ENCODE data around the gene IL1R1. TPM values are rescaled to one million over a fixed set of nuclear protein-coding genes. Genes with fewer than 3 reads are reported as not detected.

IL1R1 gene
- total and polyA plus RNA-seq, 10 of the 15 experiments (the other 5 are each of a cell fraction or from before 2014, with no cell fraction given), result 0.17 to 13.2 (median 0.53) TPM

DNA sequence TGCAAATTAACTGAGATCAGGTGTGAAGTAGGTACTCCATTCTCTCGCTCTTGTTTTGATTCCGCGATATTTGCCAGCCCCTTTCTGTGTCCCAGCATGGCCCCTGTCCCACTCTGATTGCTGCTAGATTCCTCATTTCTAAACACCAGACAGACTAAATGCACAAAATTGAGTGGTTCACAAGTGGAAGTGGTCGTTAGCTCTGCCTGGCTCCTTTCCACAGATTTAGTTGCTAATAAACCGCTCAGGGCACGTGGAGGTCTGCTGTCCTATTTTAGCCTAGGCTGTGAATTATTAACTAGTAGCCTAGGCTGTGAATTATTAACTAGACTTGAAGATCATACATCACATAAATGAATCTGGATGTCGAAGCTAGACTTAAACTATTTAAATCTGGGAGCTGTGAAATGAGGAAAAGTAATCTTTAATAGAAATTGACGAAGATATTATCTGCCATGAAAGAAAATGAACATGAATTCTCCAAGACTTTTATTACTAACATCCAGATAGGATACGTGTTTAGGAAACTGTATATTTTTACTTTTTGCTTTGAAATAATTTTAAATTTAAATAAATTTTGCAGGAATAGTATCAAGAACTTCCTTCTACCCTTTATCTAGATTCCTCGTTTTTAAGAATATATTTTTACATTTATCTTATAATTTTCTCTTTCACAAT lies 48.0 kb downstream of the IL1R1 start:
- Histone ChIP-seq H3K9ac (ENCODE audit: control insufficient read depth, insufficient read depth, low read length) (no peak overlapping the region), H4K20me1 (ENCODE audit: control insufficient read depth, insufficient read depth) (no peaks in the 10 kb centered on the region), H3K4me3 (no peak overlapping the region), H2AFZ (ENCODE audit: control insufficient read depth, low read depth, low read length) (no peak overlapping the region), H3K27ac (ENCODE audit: control insufficient read depth, insufficient read depth) (no peak overlapping the region), H3K27me3 (replicated peaks in 1 of 2; ENCODE audit: control insufficient read depth in 2 of 2, insufficient read depth in 2 of 2, low read length in 1 of 2) (no peaks in the 10 kb centered on the region; a peak in 2 of 4 replicates), H3K4me2 (ENCODE audit: control insufficient read depth, insufficient read depth) (no peak overlapping the region), H3K4me1 (ENCODE audit: control insufficient read depth, insufficient read depth, low read length) (no peaks in the 10 kb centered on the region), H3K79me2 (ENCODE audit: control insufficient read depth, insufficient read depth, low read length) (no peaks in the 10 kb centered on the region), H3K9me3 (replicated peaks; ENCODE audit: control insufficient read depth, insufficient read depth, low read length) (no peaks in the 10 kb centered on the region; the same call in 2 of the 3 replicates), H3K36me3 (ENCODE audit: control insufficient read depth in 2 of 2, insufficient read depth in 2 of 2, low read length in 1 of 2) (no peaks in the 10 kb centered on the region)
- intact Hi-C loops (cut with micrococcal nuclease; ENCODE audit: unreplicated experiment) (no loop called here), in situ Hi-C loops (cut with MboI) (no loop called here)
- no peak for DNase-seq (ENCODE audit: low read depth, low spot score)
- no peak for ATAC-seq
- SMC1A ChIA-PET (ENCODE audit: uncharacterized antibody, unreplicated experiment), result interaction anchor here (1.2 to 1.5 kb wide), 3 partner anchors 44 to 170 kb away, joined by 3 read pairs; no protein-coding TSS in a partner anchor
- CTCF ChIA-PET, result no interaction called here
- BruUV-seq (replicated peaks), result no TSS peak
- no peak for FAIRE-seq
- peak in 1 of 2 experiments; percentile 9; a peak in 1 of 4 replicates for TF ChIP-seq BHLHE40 (IDR thresholded peaks at IDR 0.05; ENCODE audit: borderline replicate concordance in 1 of 2, low read depth in 2 of 2, low read length in 1 of 2)
- no peak for TF ChIP-seq SMC3 (IDR thresholded peaks at IDR 0.05; ENCODE audit: borderline replicate concordance, low read length)
- WGBS (ENCODE audit: insufficient coverage, insufficient replicate concordance, low lambda C conversion rate, missing lambda C conversion rate), result 29% methylated on average over 10 of the region's 10 CpGs
- RAD21 ChIA-PET (ENCODE audit: unreplicated experiment), result interaction anchor here (0.9 kb wide), 1 partner anchor 50 kb away, joined by 3 read pairs; no protein-coding TSS in a partner anchor
- POLR2A ChIA-PET, result no interaction called here

DNA sequence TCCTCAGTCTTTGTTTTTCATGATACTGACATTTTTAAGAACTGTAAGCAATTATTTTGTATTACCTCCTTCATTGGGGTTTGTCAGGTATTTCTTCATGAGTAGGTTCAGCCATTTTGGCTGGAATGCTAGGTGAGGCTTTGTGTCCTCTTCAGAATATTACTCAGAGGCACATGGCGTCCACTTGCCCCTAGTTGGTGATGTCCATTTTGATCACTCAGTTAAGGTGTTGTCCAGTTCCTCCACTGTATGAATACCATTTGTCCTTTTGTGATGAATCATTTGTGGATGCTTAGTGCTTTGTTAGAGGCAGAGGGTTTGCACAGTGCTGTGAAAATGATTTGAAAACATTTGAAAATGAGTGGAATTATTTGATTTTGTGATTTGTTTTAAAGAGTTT lies 49.0 kb downstream of the IL1R1 start:
- H3K27me3 ChIP-seq (replicated peaks in 1 of 2; ENCODE audit: control insufficient read depth in 2 of 2, insufficient read depth in 2 of 2, low read length in 1 of 2), result no peaks in the 10 kb centered on the region; a peak in 2 of 4 replicates
- no peak overlapping the region for H3K4me2 ChIP-seq (ENCODE audit: control insufficient read depth, insufficient read depth)
- H4K20me1 ChIP-seq (ENCODE audit: control insufficient read depth, insufficient read depth), result no peaks in the 10 kb centered on the region
- in situ Hi-C loops (cut with MboI) (no loop called here), intact Hi-C loops (cut with micrococcal nuclease; ENCODE audit: unreplicated experiment) (no loop called here)
- POLR2A ChIA-PET, result no interaction called here
- H3K79me2 ChIP-seq (ENCODE audit: control insufficient read depth, insufficient read depth, low read length), result no peaks in the 10 kb centered on the region
- H3K9ac ChIP-seq (ENCODE audit: control insufficient read depth, insufficient read depth, low read length), result no peak overlapping the region
- DNase-seq (ENCODE audit: low read depth, low spot score) (no peak), ATAC-seq (no peak), FAIRE-seq (no peak)
- no peak overlapping the region for H3K27ac ChIP-seq (ENCODE audit: control insufficient read depth, insufficient read depth)
- H3K36me3 ChIP-seq (ENCODE audit: control insufficient read depth in 2 of 2, insufficient read depth in 2 of 2, low read length in 1 of 2), result no peaks in the 10 kb centered on the region
- H3K4me3 ChIP-seq, result no peak overlapping the region
- WGBS (ENCODE audit: insufficient coverage, insufficient replicate concordance, low lambda C conversion rate, missing lambda C conversion rate), result 0% methylated on average over 1 of the region's 1 CpG
- no peaks in the 10 kb centered on the region for H3K4me1 ChIP-seq (ENCODE audit: control insufficient read depth, insufficient read depth, low read length)
- SMC1A ChIA-PET (ENCODE audit: uncharacterized antibody, unreplicated experiment), result no interaction called here
- CTCF ChIA-PET, result no interaction called here
- RAD21 ChIA-PET (ENCODE audit: unreplicated experiment), result no interaction called here
- H3K9me3 ChIP-seq (replicated peaks; ENCODE audit: control insufficient read depth, insufficient read depth, low read length), result no peaks in the 10 kb centered on the region; the same call in 2 of the 3 replicates
- BruUV-seq (replicated peaks), result no TSS peak
- no peak overlapping the region for H2AFZ ChIP-seq (ENCODE audit: control insufficient read depth, low read depth, low read length)
- no peak for TF ChIP-seq ATF7 (IDR thresholded peaks at IDR 0.05; ENCODE audit: low read depth)
- no peak for TF ChIP-seq CEBPZ (IDR thresholded peaks at IDR 0.05; ENCODE audit: low read depth, low read length)
- TF ChIP-seq CHD1 (IDR thresholded peaks at IDR 0.05; ENCODE audit: low read depth, low read length), result no peak
- no peak for TF ChIP-seq TAF1 (IDR thresholded peaks at IDR 0.05; ENCODE audit: borderline replicate concordance, low read depth, low read length)
- TF ChIP-seq, protein P1, sequence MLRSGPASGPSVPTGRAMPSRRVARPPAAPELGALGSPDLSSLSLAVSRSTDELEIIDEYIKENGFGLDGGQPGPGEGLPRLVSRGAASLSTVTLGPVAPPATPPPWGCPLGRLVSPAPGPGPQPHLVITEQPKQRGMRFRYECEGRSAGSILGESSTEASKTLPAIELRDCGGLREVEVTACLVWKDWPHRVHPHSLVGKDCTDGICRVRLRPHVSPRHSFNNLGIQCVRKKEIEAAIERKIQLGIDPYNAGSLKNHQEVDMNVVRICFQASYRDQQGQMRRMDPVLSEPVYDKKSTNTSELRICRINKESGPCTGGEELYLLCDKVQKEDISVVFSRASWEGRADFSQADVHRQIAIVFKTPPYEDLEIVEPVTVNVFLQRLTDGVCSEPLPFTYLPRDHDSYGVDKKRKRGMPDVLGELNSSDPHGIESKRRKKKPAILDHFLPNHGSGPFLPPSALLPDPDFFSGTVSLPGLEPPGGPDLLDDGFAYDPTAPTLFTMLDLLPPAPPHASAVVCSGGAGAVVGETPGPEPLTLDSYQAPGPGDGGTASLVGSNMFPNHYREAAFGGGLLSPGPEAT (IDR thresholded peaks at IDR 0.05; ENCODE audit: low read depth), result no peak
- no peak for TF ChIP-seq NFIC (IDR thresholded peaks at IDR 0.05; ENCODE audit: low read depth, low read length)
- TF ChIP-seq, protein P2, sequence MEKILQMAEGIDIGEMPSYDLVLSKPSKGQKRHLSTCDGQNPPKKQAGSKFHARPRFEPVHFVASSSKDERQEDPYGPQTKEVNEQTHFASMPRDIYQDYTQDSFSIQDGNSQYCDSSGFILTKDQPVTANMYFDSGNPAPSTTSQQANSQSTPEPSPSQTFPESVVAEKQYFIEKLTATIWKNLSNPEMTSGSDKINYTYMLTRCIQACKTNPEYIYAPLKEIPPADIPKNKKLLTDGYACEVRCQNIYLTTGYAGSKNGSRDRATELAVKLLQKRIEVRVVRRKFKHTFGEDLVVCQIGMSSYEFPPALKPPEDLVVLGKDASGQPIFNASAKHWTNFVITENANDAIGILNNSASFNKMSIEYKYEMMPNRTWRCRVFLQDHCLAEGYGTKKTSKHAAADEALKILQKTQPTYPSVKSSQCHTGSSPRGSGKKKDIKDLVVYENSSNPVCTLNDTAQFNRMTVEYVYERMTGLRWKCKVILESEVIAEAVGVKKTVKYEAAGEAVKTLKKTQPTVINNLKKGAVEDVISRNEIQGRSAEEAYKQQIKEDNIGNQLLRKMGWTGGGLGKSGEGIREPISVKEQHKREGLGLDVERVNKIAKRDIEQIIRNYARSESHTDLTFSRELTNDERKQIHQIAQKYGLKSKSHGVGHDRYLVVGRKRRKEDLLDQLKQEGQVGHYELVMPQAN (conservative IDR thresholded peaks at IDR 0.05), result no peak
